ENCODE data around the gene AKT2.

Gene AKT2

GRCh38 chr19:40216013-40216776 is 69.0 kb downstream of the AKT2 start:
- no peak for DNase-seq

GRCh38 chr19:40214936-40215335 is 70.2 kb downstream of the AKT2 start:
- no peak for DNase-seq

- no peak for DNase-seq
These were observed 71.1 kb downstream of the AKT2 start for GRCh38 chr19:40213882-40214570.

GRCh38 chr19:40213251-40213829 is 71.8 kb downstream of the AKT2 start:
- no peak for DNase-seq

GRCh38 chr19:40210889-40211288 is 74.3 kb downstream of the AKT2 start:
- DNase-seq: no peak

- DNase-seq: no peak
These were observed 76.5 kb downstream of the AKT2 start for GRCh38 chr19:40208602-40209001.

GRCh38 chr19:40205760-40206159 is 79.4 kb downstream of the AKT2 start:
- no peak for DNase-seq

- no peak for DNase-seq
These were observed 80.8 kb downstream of the AKT2 start for GRCh38 chr19:40204381-40204780.

GRCh38 chr19:40200341-40201099 is 84.6 kb downstream of the AKT2 start:
- no peak for DNase-seq

GRCh38 chr19:40198272-40198990 is 86.7 kb downstream of the AKT2 start:
- DNase-seq: no peak

- DNase-seq: no peak
These were observed 91.6 kb downstream of the AKT2 start for GRCh38 chr19:40193587-40193849.

GRCh38 chr19:40192758-40193586 is 92.2 kb downstream of the AKT2 start:
- DNase-seq: no peak

- no peak for DNase-seq
These were observed 93.1 kb downstream of the AKT2 start for GRCh38 chr19:40191836-40192646.

- no peak for DNase-seq
These were observed 94.0 kb downstream of the AKT2 start, which contains the start of gene MAP3K10 for GRCh38 chr19:40190891-40191835. TSS of gene MAP3K10 (plus strand) at chr19:40191426. CDS start at chr19:40192032, 606 bp downstream.

GRCh38 chr19:40184273-40184672 is 100.9 kb downstream of the AKT2 start:
- DNase-seq: no peak
